Mesenchymal stem cell (in vitro differentiated cells and primary cell): ENCODE measurements around the gene B3GALT6.
A peak's percentile ranks its signal among the peaks of the same experiment; 100 is the strongest.

Experiments
- DNase-seq: peaks from one replicate; pipeline ENCODE4 v3.0.0-alpha.2; 2013
- H2AFZ ChIP-seq: one replicate; pipeline ENCODE4 v1.6.1; 2013; ENCODE audit warnings: low read depth, mild to moderate bottlenecking, control low read depth, inconsistent platforms, low read length, moderate library complexity
- H2AK5ac ChIP-seq: 2 replicates; pipeline ENCODE4 v1.6.1; 2013; ENCODE audit warnings: low read length, moderate library complexity, mild to moderate bottlenecking, inconsistent platforms; ENCODE audit not compliant: severe bottlenecking
- H2BK120ac ChIP-seq: one replicate; pipeline ENCODE4 v1.6.1; 2013; ENCODE audit warnings: low read depth, mild to moderate bottlenecking, inconsistent platforms, low read length, moderate library complexity
- H2BK12ac ChIP-seq, 2 experiments: one replicate each; pipeline ENCODE4 v1.6.1; 2013; ENCODE audit warnings: inconsistent platforms in 2 of 2, low read length in 2 of 2, mild to moderate bottlenecking in 2 of 2, moderate library complexity in 2 of 2, control low read depth in 1 of 2
- H2BK15ac ChIP-seq: one replicate; pipeline ENCODE4 v1.6.1; 2013; ENCODE audit warnings: mild to moderate bottlenecking, low read depth, inconsistent platforms; ENCODE audit not compliant: poor library complexity, severe bottlenecking
- H2BK5ac ChIP-seq: 2 replicates; pipeline ENCODE4 v1.6.1; 2013; ENCODE audit warnings: low read depth, mild to moderate bottlenecking, low read length, control low read depth, inconsistent platforms; ENCODE audit not compliant: poor library complexity, severe bottlenecking
- H3K14ac ChIP-seq, 2 experiments: one replicate each; pipeline ENCODE4 v1.6.1; 2013; ENCODE audit warnings: inconsistent platforms in 2 of 2, low read length in 2 of 2, control low read depth in 1 of 2, mild to moderate bottlenecking in 1 of 2, moderate library complexity in 1 of 2
- H3K18ac ChIP-seq, 2 experiments: one replicate each; pipeline ENCODE4 v1.6.1; 2013; ENCODE audit warnings: inconsistent platforms in 2 of 2, low read length in 2 of 2, control low read depth in 1 of 2, low read depth in 1 of 2, mild to moderate bottlenecking in 1 of 2
- H3K23ac ChIP-seq, 2 experiments: one replicate each; pipeline ENCODE4 v1.6.1; 2013; ENCODE audit warnings: inconsistent platforms in 2 of 2, low read length in 2 of 2, mild to moderate bottlenecking in 2 of 2, moderate library complexity in 2 of 2, control low read depth in 1 of 2
- H3K27ac ChIP-seq: 2 replicates; pipeline ENCODE4 v1.5.1; 2013; ENCODE audit warnings: mild to moderate bottlenecking, moderate library complexity, low read length, control low read depth, inconsistent platforms; ENCODE audit not compliant: poor library complexity, severe bottlenecking
- H3K27me3 ChIP-seq, 2 experiments: 2 replicates each; pipeline versions ENCODE4 v1.6.1 to v1.7.0; 2013; ENCODE audit warnings: low read length in 2 of 2, mild to moderate bottlenecking in 2 of 2, moderate library complexity in 2 of 2, control low read depth in 1 of 2, inconsistent platforms in 1 of 2; ENCODE audit not compliant: control insufficient read depth in 1 of 2, insufficient read depth in 1 of 2
- H3K36me3 ChIP-seq, 2 experiments: 2 replicates each; pipeline versions ENCODE4 v1.6.1 to v1.7.0; 2013; ENCODE audit warnings: low read length in 2 of 2, control low read depth in 1 of 2, inconsistent platforms in 1 of 2, low read depth in 1 of 2, mild to moderate bottlenecking in 1 of 2; ENCODE audit not compliant: insufficient read depth in 2 of 2, control insufficient read depth in 1 of 2
- H3K4ac ChIP-seq, 2 experiments: one replicate each; pipeline ENCODE4 v1.6.1; 2013; ENCODE audit warnings: inconsistent platforms in 2 of 2, low read length in 2 of 2, mild to moderate bottlenecking in 2 of 2, moderate library complexity in 2 of 2, control low read depth in 1 of 2, low read depth in 1 of 2
- H3K4me1 ChIP-seq: 2 replicates; pipeline ENCODE4 v1.6.1; 2013; ENCODE audit warnings: low read depth, low read length, control low read depth; ENCODE audit not compliant: control insufficient read depth, insufficient read depth
- H3K4me2 ChIP-seq: 2 replicates; pipeline ENCODE4 v1.6.1; 2013; ENCODE audit warnings: low read length, mild to moderate bottlenecking, inconsistent platforms; ENCODE audit not compliant: poor library complexity, severe bottlenecking
- H3K4me3 ChIP-seq, 2 experiments: 2 replicates each; pipeline versions ENCODE4 v1.5.1 to v1.7.0; 2013; ENCODE audit warnings: low read length in 2 of 2, mild to moderate bottlenecking in 2 of 2, control low read depth in 1 of 2, low read depth in 1 of 2; ENCODE audit not compliant: insufficient read depth in 1 of 2
- H3K79me1 ChIP-seq: replicated peaks from 2 replicates; pipeline ENCODE4 v1.6.1; 2013; ENCODE audit warnings: mild to moderate bottlenecking, control low read depth, low read length, inconsistent platforms; ENCODE audit not compliant: poor library complexity, severe bottlenecking
- H3K9ac ChIP-seq: 2 replicates; pipeline ENCODE4 v1.7.0; 2013; ENCODE audit warnings: mild to moderate bottlenecking, low read length, moderate library complexity
- H3K9me3 ChIP-seq: 2 replicates; pipeline ENCODE4 v1.7.0; 2013; ENCODE audit warnings: mild to moderate bottlenecking, low read length; ENCODE audit not compliant: control insufficient read depth
- H4K8ac ChIP-seq: one replicate; pipeline ENCODE4 v1.6.1; 2013; ENCODE audit warnings: inconsistent platforms, mild to moderate bottlenecking, low read length, moderate library complexity
- H4K91ac ChIP-seq: one replicate; pipeline ENCODE4 v1.6.1; 2013; ENCODE audit warnings: mild to moderate bottlenecking, low read length, inconsistent platforms
- WGBS: methylation state at CpG from one replicate; pipeline ENCODE4 v1.1.7; 2013; ENCODE audit warnings: mixed read lengths; 5-methylcytosine and 5-hydroxymethylcytosine counted together

The B3GALT6 gene

DNA sequence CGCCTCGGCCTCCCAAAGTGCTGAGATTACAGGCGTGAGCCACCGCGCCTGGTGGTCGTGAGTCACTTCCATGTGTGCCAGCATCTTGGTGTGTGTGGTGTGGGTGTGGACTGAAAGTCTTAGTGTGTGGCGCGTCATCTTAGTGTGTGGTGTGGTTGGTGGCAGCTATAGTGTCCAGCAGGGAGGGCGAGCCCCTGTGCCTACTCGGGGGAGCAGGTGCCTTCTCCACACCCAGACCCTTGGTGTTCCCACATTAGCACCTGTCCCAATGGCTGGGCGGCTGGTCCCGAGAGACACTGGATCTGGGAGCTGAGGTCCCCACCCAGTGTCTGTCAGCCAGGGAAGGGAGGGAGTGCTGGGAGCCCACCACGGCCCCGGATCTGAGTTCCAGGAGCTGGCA is 51.0 kb downstream of the B3GALT6 start:
- peak; percentile 33 for DNase-seq
- 85% methylated on average over 14 of the region's 14 CpGs for WGBS

DNA sequence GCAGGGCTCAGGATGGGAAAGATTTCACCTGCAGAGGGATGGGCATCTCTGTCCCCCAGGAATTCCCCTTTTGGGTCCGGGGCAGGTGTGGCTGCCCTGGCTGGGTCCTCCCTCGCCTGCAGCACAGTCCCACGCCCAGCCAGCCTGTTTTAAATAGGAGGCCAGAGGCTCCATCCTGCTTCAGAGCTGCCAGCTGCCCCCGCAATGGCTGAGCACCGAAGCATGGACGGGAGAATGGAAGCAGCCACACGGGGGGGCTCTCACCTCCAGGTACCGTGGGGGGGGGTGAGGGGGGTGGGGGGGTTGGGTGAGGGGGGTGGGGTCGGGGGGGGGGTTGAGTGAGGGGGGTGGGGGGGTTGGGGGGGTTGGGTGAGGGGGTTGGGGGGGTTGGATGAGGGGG is 51.8 kb downstream of the B3GALT6 start:
- Histone ChIP-seq H3K4me3 (no peak overlapping the region), H3K27me3 (peaks cover 0 to 33% of the 10 kb centered on the region in 2 experiments), H3K18ac (no peak overlapping the region), H3K4me2 (no peak overlapping the region), H2AK5ac (peak overlapping the region; percentile 35), H2BK15ac (no peak overlapping the region), H3K79me1 (no peaks in the 10 kb centered on the region), H3K36me3 (no peaks in the 10 kb centered on the region), H3K23ac (no peak overlapping the region), H4K91ac (no peak overlapping the region), H3K27ac (no peak overlapping the region), H2AFZ (no peak overlapping the region), H4K8ac (no peak overlapping the region), H2BK5ac (no peak overlapping the region), H3K14ac (no peak overlapping the region), H2BK120ac (no peak overlapping the region), H3K4me1 (peaks cover 21% of the 10 kb centered on the region), H2BK12ac (no peak overlapping the region), H3K9ac (no peak overlapping the region), H3K9me3 (no peaks in the 10 kb centered on the region), H3K4ac (no peak overlapping the region)
- no peak for DNase-seq
- 65% methylated on average over 3 of the region's 9 CpGs for WGBS

More for the DNA sequence above, 51.0 kb downstream of the B3GALT6 start:
- Histone ChIP-seq H3K27ac (no peak overlapping the region), H3K14ac (no peak overlapping the region), H3K23ac (no peak overlapping the region), H3K9ac (no peak overlapping the region), H3K4ac (no peak overlapping the region), H2AFZ (no peak overlapping the region), H3K79me1 (no peaks in the 10 kb centered on the region), H3K4me3 (no peak overlapping the region), H3K9me3 (no peaks in the 10 kb centered on the region), H2BK120ac (no peak overlapping the region), H2BK5ac (no peak overlapping the region), H3K36me3 (no peaks in the 10 kb centered on the region), H4K91ac (no peak overlapping the region), H3K18ac (no peak overlapping the region), H2BK12ac (no peak overlapping the region), H2AK5ac (no peak overlapping the region), H4K8ac (no peak overlapping the region), H3K4me1 (peaks cover 21% of the 10 kb centered on the region), H2BK15ac (peak overlapping the region; percentile 52), H3K27me3 (peaks cover 0 to 33% of the 10 kb centered on the region in 2 experiments), H3K4me2 (no peak overlapping the region)
